Keratinocyte (primary cell): ENCODE measurements around the gene DLEC1. TPM values are rescaled to one million over a fixed set of nuclear protein-coding genes. Genes with fewer than 3 reads are reported as not detected.

Source experiments
- DNase-seq: peaks from one replicate; pipeline ENCODE4 v3.0.0-alpha.2; 2011; ENCODE audit warnings: low read depth, missing footprints, low spot score
- FAIRE-seq: peaks from 2 replicates; lab custom pipeline; 2011; peaks lifted over from hg19 to GRCh38; lab: Jason Lieb, UNC
- H2AFZ ChIP-seq: 2 replicates; pipeline ENCODE4 v1.6.0; 2012; ENCODE audit warnings: low read length, control low read depth, inconsistent platforms; ENCODE audit not compliant: control insufficient read depth
- H3K27ac ChIP-seq: 2 replicates; pipeline ENCODE4 v1.5.1; 2011; ENCODE audit warnings: low read length; ENCODE audit not compliant: control insufficient read depth, insufficient read depth
- H3K27me3 ChIP-seq: 3 replicates; pipeline ENCODE4 v1.6.0; 2011; ENCODE audit warnings: low read length; ENCODE audit not compliant: control insufficient read depth, insufficient read depth; ENCODE audit errors: extremely low read depth
- H3K36me3 ChIP-seq, 2 experiments: 2 replicates in 1 of 2; 3 replicates in 1 of 2; pipeline ENCODE4 v1.5.1; 2011; ENCODE audit warnings: low read length in 2 of 2, mild to moderate bottlenecking in 1 of 2; ENCODE audit not compliant: control insufficient read depth in 2 of 2, insufficient read depth in 2 of 2; ENCODE audit errors: extremely low read depth in 1 of 2
- H3K4me1 ChIP-seq: 3 replicates; pipeline ENCODE4 v1.5.1; 2011; ENCODE audit warnings: low read length; ENCODE audit not compliant: control insufficient read depth, insufficient read depth; ENCODE audit errors: extremely low read depth
- H3K4me2 ChIP-seq: 3 replicates; pipeline ENCODE4 v1.6.0; 2011; ENCODE audit warnings: low read depth, low read length; ENCODE audit not compliant: control insufficient read depth, insufficient read depth; ENCODE audit errors: extremely low read depth
- H3K4me3 ChIP-seq, 3 experiments: fragments of 200-600 bp in 1 of 3; sonication (generic) in 1 of 3; 2 replicates in 2 of 3; 3 replicates in 1 of 3; pipeline ENCODE4 v1.5.1; 2011 to 2016; ENCODE audit warnings: low read length in 3 of 3, mild to moderate bottlenecking in 3 of 3, control low read depth in 2 of 3, inconsistent platforms in 1 of 3, low read depth in 1 of 3, mixed read lengths in 1 of 3, mixed run types in 1 of 3, moderate library complexity in 1 of 3; ENCODE audit not compliant: control insufficient read depth in 2 of 3, insufficient read depth in 2 of 3; ENCODE audit errors: extremely low read depth in 1 of 3
- H3K79me2 ChIP-seq: 2 replicates; pipeline ENCODE4 v1.6.0; 2012; ENCODE audit warnings: low read length; ENCODE audit not compliant: control insufficient read depth, insufficient read depth
- H3K9ac ChIP-seq: 3 replicates; pipeline ENCODE4 v1.6.0; 2011; ENCODE audit warnings: low read length; ENCODE audit not compliant: control insufficient read depth, insufficient read depth; ENCODE audit errors: extremely low read depth
- H3K9me1 ChIP-seq: 3 replicates; pipeline ENCODE4 v1.6.0; 2011; ENCODE audit warnings: low read length; ENCODE audit not compliant: control insufficient read depth, insufficient read depth; ENCODE audit errors: extremely low read depth
- H3K9me3 ChIP-seq: 2 replicates; pipeline ENCODE4 v1.5.1; 2012; ENCODE audit warnings: low read depth, low read length; ENCODE audit not compliant: control insufficient read depth
- H4K20me1 ChIP-seq: 3 replicates; pipeline ENCODE4 v1.6.0; 2011; ENCODE audit warnings: low read length; ENCODE audit not compliant: control insufficient read depth, insufficient read depth; ENCODE audit errors: extremely low read depth
- EZH2 ChIP-seq: IDR thresholded peaks from one replicate; pipeline ENCODE4 v1.6.1; 2012; ENCODE audit warnings: inconsistent platforms, mild to moderate bottlenecking, low read length, moderate library complexity
- dilution Hi-C: fragments of 300-500 bp; cut with MboI; formaldehyde crosslinking; loops from one replicate; pipeline ENCODE4 v1.7.0; 2020; ENCODE audit warnings: low sequenced_read_pairs; ENCODE audit not compliant: extremely low pct_ligation_motif_present
- polyA plus RNA-seq, 5 experiments: library from polyadenylated mRNA; depleted of rRNA in 3 of 5; stranded (reverse) in 3 of 5; stranded (forward) in 1 of 5; unstranded in 1 of 5; fragments of >200 nt; gene quantifications; 1 replicate in 1 of 5; 2 replicates in 3 of 5; 3 replicates in 1 of 5; pipeline versions ENCODE4 v1.2.1 to v1.2.3, GENCODE V29; 2011 to 2012; ENCODE audit warnings: missing spikeins in 2 of 5, low read depth in 1 of 5, low replicate concordance in 1 of 5
- TF ChIP-seq, protein P1 (sequence below), 3 experiments: IDR thresholded peaks in 1 of 3; conservative IDR thresholded peaks in 1 of 3; optimal IDR thresholded peaks in 1 of 3; 2 replicates in 2 of 3; 3 replicates in 1 of 3; pipeline versions ENCODE3 to v1.5.1; 2011; ENCODE audit warnings: low read length in 3 of 3, mild to moderate bottlenecking in 3 of 3, moderate library complexity in 2 of 3, control low read depth in 1 of 3, inconsistent platforms in 1 of 3; ENCODE audit not compliant: insufficient read depth in 2 of 3; ENCODE audit errors: extremely low read depth in 1 of 3

The DLEC1 gene
- polyA plus RNA-seq, 1 donor (not counting 4 experiments of a cell fraction or from before 2014, with no cell fraction given): not detected

DNA sequence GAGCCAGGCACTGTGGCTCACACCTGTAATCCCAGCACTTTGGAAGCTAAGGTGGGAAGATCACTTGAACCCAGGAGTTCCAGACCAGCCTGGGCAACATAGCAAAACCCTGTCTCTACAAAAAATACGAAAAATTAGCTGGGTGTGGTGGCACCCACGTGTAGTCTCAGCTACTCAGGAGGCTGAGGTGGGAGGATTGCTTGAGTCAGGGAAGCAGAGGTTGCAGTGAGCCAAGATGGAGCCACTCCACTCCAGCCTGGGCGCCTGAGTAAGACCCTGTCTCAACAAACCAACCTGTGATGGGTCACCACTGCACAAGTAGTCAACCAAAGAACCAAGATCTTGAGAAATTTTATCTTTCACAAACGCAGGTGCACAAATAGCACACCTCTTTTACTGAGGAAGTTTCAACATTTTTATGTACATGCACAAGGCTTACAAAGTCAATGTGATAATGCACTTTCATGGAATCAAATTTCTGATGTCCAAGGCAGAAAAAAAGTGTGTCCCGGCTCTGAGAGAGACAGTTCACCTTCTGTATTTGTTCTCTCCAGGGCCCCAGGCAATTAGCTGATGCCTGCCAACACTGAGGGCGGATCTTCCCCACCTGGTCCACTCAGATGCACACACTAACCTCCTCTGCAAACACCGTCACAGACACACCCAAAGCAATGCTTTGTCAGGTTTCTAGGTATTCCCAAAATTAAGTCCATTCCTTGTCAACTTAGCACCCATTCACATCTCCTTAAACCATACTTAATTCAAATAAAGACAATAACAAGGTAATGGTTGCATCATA lies 85.5 kb downstream of the DLEC1 start:
- H3K27me3 ChIP-seq: no peaks in the 10 kb centered on the region
- no peak overlapping the region for H3K4me3 ChIP-seq
- DNase-seq (no peak), FAIRE-seq (no peak)
- H3K9me3 ChIP-seq: no peaks in the 10 kb centered on the region
- no peak overlapping the region for H3K4me2 ChIP-seq
- no peaks in the 10 kb centered on the region for H4K20me1 ChIP-seq
- no peak overlapping the region for H3K27ac ChIP-seq
- dilution Hi-C loops: no loop called here
- no peak overlapping the region for H2AFZ ChIP-seq
- peaks cover 53 to 60% of the 10 kb centered on the region in 2 experiments for H3K36me3 ChIP-seq
- no peak overlapping the region for H3K9ac ChIP-seq
- no peaks in the 10 kb centered on the region for H3K4me1 ChIP-seq
- no peaks in the 10 kb centered on the region for H3K79me2 ChIP-seq
- no peaks in the 10 kb centered on the region for H3K9me1 ChIP-seq
- TF ChIP-seq, protein P1, sequence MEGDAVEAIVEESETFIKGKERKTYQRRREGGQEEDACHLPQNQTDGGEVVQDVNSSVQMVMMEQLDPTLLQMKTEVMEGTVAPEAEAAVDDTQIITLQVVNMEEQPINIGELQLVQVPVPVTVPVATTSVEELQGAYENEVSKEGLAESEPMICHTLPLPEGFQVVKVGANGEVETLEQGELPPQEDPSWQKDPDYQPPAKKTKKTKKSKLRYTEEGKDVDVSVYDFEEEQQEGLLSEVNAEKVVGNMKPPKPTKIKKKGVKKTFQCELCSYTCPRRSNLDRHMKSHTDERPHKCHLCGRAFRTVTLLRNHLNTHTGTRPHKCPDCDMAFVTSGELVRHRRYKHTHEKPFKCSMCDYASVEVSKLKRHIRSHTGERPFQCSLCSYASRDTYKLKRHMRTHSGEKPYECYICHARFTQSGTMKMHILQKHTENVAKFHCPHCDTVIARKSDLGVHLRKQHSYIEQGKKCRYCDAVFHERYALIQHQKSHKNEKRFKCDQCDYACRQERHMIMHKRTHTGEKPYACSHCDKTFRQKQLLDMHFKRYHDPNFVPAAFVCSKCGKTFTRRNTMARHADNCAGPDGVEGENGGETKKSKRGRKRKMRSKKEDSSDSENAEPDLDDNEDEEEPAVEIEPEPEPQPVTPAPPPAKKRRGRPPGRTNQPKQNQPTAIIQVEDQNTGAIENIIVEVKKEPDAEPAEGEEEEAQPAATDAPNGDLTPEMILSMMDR (optimal IDR thresholded peaks at IDR 0.05 in 1 of 3, IDR thresholded peaks at IDR 0.05 in 1 of 3, conservative IDR thresholded peaks at IDR 0.05 in 1 of 3; ENCODE audit: extremely low read depth in 1 of 3, insufficient read depth in 2 of 3, low read length in 3 of 3): no peak
- no peak for TF ChIP-seq EZH2

DNA sequence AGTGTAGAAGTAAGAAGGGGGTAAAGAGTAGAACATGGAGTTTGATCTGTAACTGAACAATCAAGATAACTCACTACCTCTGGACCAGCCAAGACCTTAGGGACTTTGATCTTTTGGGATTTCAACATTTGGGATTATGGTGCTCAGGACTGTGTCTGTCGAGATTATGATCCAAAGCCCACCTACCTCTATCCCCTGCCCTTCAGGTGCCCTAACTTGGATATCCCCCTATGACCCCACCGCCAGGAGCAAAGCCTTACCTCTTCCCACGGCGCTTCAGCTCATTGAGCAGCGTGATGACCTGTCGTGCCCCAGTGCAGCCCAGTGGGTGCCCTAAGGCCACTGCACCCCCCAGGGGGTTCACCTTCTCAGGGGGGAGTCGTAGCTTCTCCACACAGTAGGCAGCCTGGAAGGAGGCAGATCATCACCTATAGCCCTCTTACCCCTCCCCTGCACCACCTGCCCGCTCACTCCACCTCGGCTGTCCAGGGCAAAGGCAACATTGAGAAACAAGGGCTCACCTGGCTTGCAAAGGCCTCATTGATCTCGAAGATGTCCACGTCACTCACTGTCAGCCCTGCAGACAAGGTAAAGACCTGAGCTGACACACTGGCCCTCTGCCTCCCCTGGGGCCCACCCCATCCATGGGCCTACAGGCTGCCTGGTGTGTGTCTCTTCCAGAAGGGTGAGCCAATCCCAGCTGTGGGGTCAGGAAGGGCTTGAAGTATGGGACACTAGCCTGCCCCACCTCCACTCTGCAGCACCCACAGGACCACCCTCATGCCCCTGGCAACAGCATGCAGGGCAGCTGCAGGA lies 86.5 kb downstream of the DLEC1 start:
- TF ChIP-seq EZH2: no peak
- TF ChIP-seq, protein P1 (optimal IDR thresholded peaks at IDR 0.05 in 1 of 3, IDR thresholded peaks at IDR 0.05 in 1 of 3, conservative IDR thresholded peaks at IDR 0.05 in 1 of 3; ENCODE audit: extremely low read depth in 1 of 3, insufficient read depth in 2 of 3, low read length in 3 of 3): no peak
- no peaks in the 10 kb centered on the region for H3K79me2 ChIP-seq
- no peaks in the 10 kb centered on the region for H4K20me1 ChIP-seq
- H3K4me1 ChIP-seq: no peaks in the 10 kb centered on the region
- no peak overlapping the region for H3K27ac ChIP-seq
- peaks cover 56 to 64% of the 10 kb centered on the region in 2 experiments for H3K36me3 ChIP-seq
- dilution Hi-C loops: no loop called here
- no peaks in the 10 kb centered on the region for H3K9me1 ChIP-seq
- no peak for FAIRE-seq
- no peak overlapping the region for H3K4me3 ChIP-seq
- no peak for DNase-seq
- no peaks in the 10 kb centered on the region for H3K27me3 ChIP-seq
- no peaks in the 10 kb centered on the region for H3K9me3 ChIP-seq
- H3K9ac ChIP-seq: no peak overlapping the region
- H2AFZ ChIP-seq: no peak overlapping the region
- H3K4me2 ChIP-seq: no peak overlapping the region
